GM19395 (cell line): ENCODE measurements around the gene NPIPA1.
A peak's percentile ranks its signal among the peaks of the same experiment; 100 is the strongest.
"Not testable (repeated sequence)": the region's sequence is repeated elsewhere in the genome, so short reads cannot be mapped to it uniquely, and the experiment has no call there.

Experiments used
- ATAC-seq: cut with Tn5 transposase; IDR thresholded peaks from one replicate; pipeline ENCODE4 v1.9.1; 2021; ENCODE audit warnings: mild to moderate bottlenecking, moderate library complexity; ENCODE audit not compliant: unreplicated experiment

NPIPA1 gene

GRCh38 chr16:14929176-14929575 is 8.1 kb upstream of the NPIPA1 start:
- not testable (repeated sequence) for ATAC-seq

GRCh38 chr16:14930246-14930645 is 7.0 kb upstream of the NPIPA1 start:
- ATAC-seq = not testable (repeated sequence)

GRCh38 chr16:14930971-14931370 is 6.3 kb upstream of the NPIPA1 start:
- ATAC-seq = not testable (repeated sequence)

GRCh38 chr16:14932581-14933375 is 4.5 kb upstream of the NPIPA1 start:
- ATAC-seq = not testable (repeated sequence)

- not testable (repeated sequence) for ATAC-seq
These were observed 751 bp downstream of the NPIPA1 start for GRCh38 chr16:14937994-14938393.

GRCh38 chr16:14942686-14943085 is 5.4 kb downstream of the NPIPA1 start:
- not testable (repeated sequence) for ATAC-seq

- ATAC-seq = no peak
These were observed 18.4 kb downstream of the NPIPA1 start for GRCh38 chr16:14955546-14956231.

- no peak for ATAC-seq
These were observed 20.5 kb downstream of the NPIPA1 start for GRCh38 chr16:14957576-14958322.

GRCh38 chr16:14958323-14958600 is 21.0 kb downstream of the NPIPA1 start:
- ATAC-seq = no peak

GRCh38 chr16:14958970-14959369 is 21.7 kb downstream of the NPIPA1 start:
- ATAC-seq = no peak

GRCh38 chr16:14961405-14962186 is 24.4 kb downstream of the NPIPA1 start:
- ATAC-seq = no peak

GRCh38 chr16:14963281-14964173 is 26.3 kb downstream of the NPIPA1 start:
- no peak for ATAC-seq

GRCh38 chr16:14965328-14965727 is 28.1 kb downstream of the NPIPA1 start:
- ATAC-seq = no peak

- not testable (repeated sequence) for ATAC-seq
These were observed 32.6 kb downstream of the NPIPA1 start for GRCh38 chr16:14969795-14970194.

- not testable (repeated sequence) for ATAC-seq
These were observed 34.5 kb downstream of the NPIPA1 start for GRCh38 chr16:14971621-14972228.

- ATAC-seq = not testable (repeated sequence)
These were observed 36.6 kb downstream of the NPIPA1 start for GRCh38 chr16:14973785-14974322.

- ATAC-seq = not testable (repeated sequence)
These were observed 37.0 kb downstream of the NPIPA1 start for GRCh38 chr16:14974331-14974655.

GRCh38 chr16:14974656-14975417 is 37.6 kb downstream of the NPIPA1 start, which contains the start of gene PDXDC1:
Gene PDXDC1, plus strand, starts transcription at chr16:14975026. Its CDS starts 174 bp downstream, at chr16:14975200.
- ATAC-seq = peak; percentile 89
